ENCODE measurements around the gene MPLKIP.
"Not testable (repeated sequence)": the region's sequence is repeated elsewhere in the genome, so short reads cannot be mapped to it uniquely, and the experiment has no call there.

Gene MPLKIP

GRCh38 chr7:40148671-40149070, 14.2 kb upstream of the MPLKIP start:
- H3K4me1 ChIP-seq (ENCODE audit: control insufficient read depth, insufficient read depth, low read depth, low read length): no peaks in the 10 kb centered on the region
- H2AFZ ChIP-seq (ENCODE audit: low read depth, low read length): no peak overlapping the region
- H3K36me3 ChIP-seq (ENCODE audit: control insufficient read depth in 1 of 2, insufficient read depth in 2 of 2, low read depth in 1 of 2, low read length in 2 of 2): no peaks in the 10 kb centered on the region
- H3K4me2 ChIP-seq (ENCODE audit: low read length, poor library complexity, severe bottlenecking): no peak overlapping the region
- no peak overlapping the region for H2BK120ac ChIP-seq (ENCODE audit: low read depth, low read length)
- H3K14ac ChIP-seq (ENCODE audit: low read length in 2 of 2): no peak overlapping the region
- no peaks in the 10 kb centered on the region for H3K9me3 ChIP-seq (ENCODE audit: control insufficient read depth, low read length)
- no peak overlapping the region for H2BK15ac ChIP-seq (ENCODE audit: low read depth, poor library complexity, severe bottlenecking)
- H3K4me3 ChIP-seq (ENCODE audit: insufficient read depth in 1 of 2, low read depth in 1 of 2, low read length in 2 of 2): no peak overlapping the region
- WGBS: 99% methylated on average over 2 of the region's 2 CpGs
- H2AK5ac ChIP-seq (ENCODE audit: low read length, severe bottlenecking): no peak overlapping the region
- H3K79me1 ChIP-seq (replicated peaks; ENCODE audit: low read length, poor library complexity, severe bottlenecking): no peaks in the 10 kb centered on the region
- no peak for DNase-seq
- H2BK12ac ChIP-seq (ENCODE audit: low read length in 2 of 2): no peak overlapping the region
- no peak overlapping the region for H4K91ac ChIP-seq (ENCODE audit: low read length)
- no peaks in the 10 kb centered on the region for H3K27me3 ChIP-seq (ENCODE audit: control insufficient read depth in 1 of 2, insufficient read depth in 1 of 2, low read length in 2 of 2)
- no peak overlapping the region for H3K9ac ChIP-seq (ENCODE audit: low read length)
- H3K23ac ChIP-seq (ENCODE audit: low read length in 2 of 2): no peak overlapping the region
- no peak overlapping the region for H2BK5ac ChIP-seq (ENCODE audit: low read depth, low read length, poor library complexity, severe bottlenecking)
- no peak overlapping the region for H3K27ac ChIP-seq (ENCODE audit: low read length, poor library complexity, severe bottlenecking)
- H4K8ac ChIP-seq (ENCODE audit: low read length): no peak overlapping the region
- H3K18ac ChIP-seq (ENCODE audit: low read depth in 1 of 2, low read length in 2 of 2): no peak overlapping the region
- no peak overlapping the region for H3K4ac ChIP-seq (ENCODE audit: low read depth in 1 of 2, low read length in 2 of 2)

GRCh38 chr7:40148247-40148580, 13.8 kb upstream of the MPLKIP start:
- not testable (repeated sequence) for H3K4me1 ChIP-seq (ENCODE audit: control insufficient read depth, insufficient read depth, low read depth, low read length); H2AK5ac ChIP-seq (ENCODE audit: low read length, severe bottlenecking); H2BK120ac ChIP-seq (ENCODE audit: low read depth, low read length); H3K36me3 ChIP-seq (ENCODE audit: control insufficient read depth in 1 of 2, insufficient read depth in 2 of 2, low read depth in 1 of 2, low read length in 2 of 2); H3K18ac ChIP-seq (ENCODE audit: low read depth in 1 of 2, low read length in 2 of 2); H3K4me3 ChIP-seq (ENCODE audit: insufficient read depth in 1 of 2, low read depth in 1 of 2, low read length in 2 of 2); H2BK15ac ChIP-seq (ENCODE audit: low read depth, poor library complexity, severe bottlenecking); H3K27ac ChIP-seq (ENCODE audit: low read length, poor library complexity, severe bottlenecking); H3K27me3 ChIP-seq (ENCODE audit: control insufficient read depth in 1 of 2, insufficient read depth in 1 of 2, low read length in 2 of 2); H3K79me1 ChIP-seq (replicated peaks; ENCODE audit: low read length, poor library complexity, severe bottlenecking); H3K14ac ChIP-seq (ENCODE audit: low read length in 2 of 2); DNase-seq; H2BK12ac ChIP-seq (ENCODE audit: low read length in 2 of 2); H3K4me2 ChIP-seq (ENCODE audit: low read length, poor library complexity, severe bottlenecking); H3K4ac ChIP-seq (ENCODE audit: low read depth in 1 of 2, low read length in 2 of 2); H3K9ac ChIP-seq (ENCODE audit: low read length); H2AFZ ChIP-seq (ENCODE audit: low read depth, low read length); H3K9me3 ChIP-seq (ENCODE audit: control insufficient read depth, low read length); H4K8ac ChIP-seq (ENCODE audit: low read length); H2BK5ac ChIP-seq (ENCODE audit: low read depth, low read length, poor library complexity, severe bottlenecking); H4K91ac ChIP-seq (ENCODE audit: low read length); H3K23ac ChIP-seq (ENCODE audit: low read length in 2 of 2)
- whole genome bisulfite sequencing: 96% methylated on average over 7 of the region's 7 CpGs

DNA sequence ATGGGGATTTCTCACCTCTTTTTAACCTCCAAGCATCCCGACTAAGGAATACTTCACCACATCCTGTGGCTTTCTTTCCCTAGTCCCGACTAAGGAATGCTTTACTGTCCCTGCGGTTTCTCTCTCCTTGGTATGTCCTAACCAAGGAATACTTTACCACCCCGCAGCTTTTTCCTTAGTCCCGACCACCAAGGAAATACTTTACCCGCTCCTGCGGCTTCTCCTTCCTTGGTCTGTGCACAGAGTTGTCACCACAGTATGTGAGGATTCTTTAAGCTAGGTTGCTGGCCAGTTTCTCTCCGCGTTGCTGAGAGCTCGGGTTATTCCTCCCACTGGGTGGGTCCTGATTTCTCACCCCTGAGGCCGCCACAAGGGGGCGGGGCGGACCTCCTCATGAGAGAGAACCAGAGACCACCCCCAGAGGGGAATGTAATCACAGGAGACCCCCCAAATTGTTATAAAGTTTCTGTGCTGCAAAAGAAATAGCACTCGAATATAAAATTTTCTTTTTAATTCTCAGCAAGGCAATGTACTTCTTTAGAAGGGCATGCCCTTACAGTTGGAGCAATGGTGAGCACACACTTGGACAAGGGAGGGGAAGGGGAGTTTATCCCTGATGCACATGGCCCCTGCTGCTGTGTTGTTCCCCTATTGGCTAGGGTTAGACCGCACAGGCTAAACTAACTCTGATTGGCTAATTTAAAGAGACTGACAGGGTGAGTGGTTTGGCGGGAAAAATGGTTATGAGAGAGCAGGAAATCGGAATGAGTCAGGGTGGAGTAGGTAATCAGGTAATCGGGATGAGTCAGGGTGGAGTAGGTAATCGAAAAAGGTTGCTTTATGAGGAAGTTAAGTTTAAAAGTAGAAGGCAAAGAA, 13.2 kb upstream of the MPLKIP start:
- no peak overlapping the region for H2BK12ac ChIP-seq (ENCODE audit: low read length in 2 of 2)
- H3K36me3 ChIP-seq (ENCODE audit: control insufficient read depth in 1 of 2, insufficient read depth in 2 of 2, low read depth in 1 of 2, low read length in 2 of 2): no peaks in the 10 kb centered on the region
- no peak overlapping the region for H4K91ac ChIP-seq (ENCODE audit: low read length)
- H2BK120ac ChIP-seq (ENCODE audit: low read depth, low read length): no peak overlapping the region
- H4K8ac ChIP-seq (ENCODE audit: low read length): no peak overlapping the region
- no peak overlapping the region for H3K23ac ChIP-seq (ENCODE audit: low read length in 2 of 2)
- no peaks in the 10 kb centered on the region for H3K4me1 ChIP-seq (ENCODE audit: control insufficient read depth, insufficient read depth, low read depth, low read length)
- H3K9ac ChIP-seq (ENCODE audit: low read length): no peak overlapping the region
- H3K18ac ChIP-seq (ENCODE audit: low read depth in 1 of 2, low read length in 2 of 2): no peak overlapping the region
- H3K4ac ChIP-seq (ENCODE audit: low read depth in 1 of 2, low read length in 2 of 2): no peak overlapping the region
- no peak overlapping the region for H3K4me3 ChIP-seq (ENCODE audit: insufficient read depth in 1 of 2, low read depth in 1 of 2, low read length in 2 of 2)
- H2BK15ac ChIP-seq (ENCODE audit: low read depth, poor library complexity, severe bottlenecking): no peak overlapping the region
- no peaks in the 10 kb centered on the region for H3K79me1 ChIP-seq (replicated peaks; ENCODE audit: low read length, poor library complexity, severe bottlenecking)
- no peaks in the 10 kb centered on the region for H3K9me3 ChIP-seq (ENCODE audit: control insufficient read depth, low read length)
- H2AK5ac ChIP-seq (ENCODE audit: low read length, severe bottlenecking): no peak overlapping the region
- H3K14ac ChIP-seq (ENCODE audit: low read length in 2 of 2): no peak overlapping the region
- 87% methylated on average over 17 of the region's 19 CpGs for WGBS
- H2AFZ ChIP-seq (ENCODE audit: low read depth, low read length): no peak overlapping the region
- peak overlapping the region; percentile 22 for H3K4me2 ChIP-seq (ENCODE audit: low read length, poor library complexity, severe bottlenecking)
- DNase-seq: peak; percentile 4
- no peak overlapping the region for H3K27ac ChIP-seq (ENCODE audit: low read length, poor library complexity, severe bottlenecking)
- no peak overlapping the region for H2BK5ac ChIP-seq (ENCODE audit: low read depth, low read length, poor library complexity, severe bottlenecking)
- no peaks in the 10 kb centered on the region for H3K27me3 ChIP-seq (ENCODE audit: control insufficient read depth in 1 of 2, insufficient read depth in 1 of 2, low read length in 2 of 2)

- H3K23ac ChIP-seq (ENCODE audit: low read length in 2 of 2); H2AK5ac ChIP-seq (ENCODE audit: low read length, severe bottlenecking); H3K27ac ChIP-seq (ENCODE audit: low read length, poor library complexity, severe bottlenecking); H3K4me2 ChIP-seq (ENCODE audit: low read length, poor library complexity, severe bottlenecking); H2AFZ ChIP-seq (ENCODE audit: low read depth, low read length); H3K14ac ChIP-seq (ENCODE audit: low read length in 2 of 2); H2BK15ac ChIP-seq (ENCODE audit: low read depth, poor library complexity, severe bottlenecking); H3K18ac ChIP-seq (ENCODE audit: low read depth in 1 of 2, low read length in 2 of 2); H4K91ac ChIP-seq (ENCODE audit: low read length); H4K8ac ChIP-seq (ENCODE audit: low read length); H3K9me3 ChIP-seq (ENCODE audit: control insufficient read depth, low read length); DNase-seq; H3K4me3 ChIP-seq (ENCODE audit: insufficient read depth in 1 of 2, low read depth in 1 of 2, low read length in 2 of 2); H3K79me1 ChIP-seq (replicated peaks; ENCODE audit: low read length, poor library complexity, severe bottlenecking); H3K9ac ChIP-seq (ENCODE audit: low read length); H3K4ac ChIP-seq (ENCODE audit: low read depth in 1 of 2, low read length in 2 of 2); H3K36me3 ChIP-seq (ENCODE audit: control insufficient read depth in 1 of 2, insufficient read depth in 2 of 2, low read depth in 1 of 2, low read length in 2 of 2); H2BK12ac ChIP-seq (ENCODE audit: low read length in 2 of 2); H3K27me3 ChIP-seq (ENCODE audit: control insufficient read depth in 1 of 2, insufficient read depth in 1 of 2, low read length in 2 of 2); H2BK5ac ChIP-seq (ENCODE audit: low read depth, low read length, poor library complexity, severe bottlenecking); H3K4me1 ChIP-seq (ENCODE audit: control insufficient read depth, insufficient read depth, low read depth, low read length); H2BK120ac ChIP-seq (ENCODE audit: low read depth, low read length): not testable (repeated sequence)
- WGBS: 81% methylated on average over 2 of the region's 3 CpGs
Measured at GRCh38 chr7:40145596-40146130, 11.2 kb upstream of the MPLKIP start.
